ENCODE results near the gene ABLIM2.

DNA sequence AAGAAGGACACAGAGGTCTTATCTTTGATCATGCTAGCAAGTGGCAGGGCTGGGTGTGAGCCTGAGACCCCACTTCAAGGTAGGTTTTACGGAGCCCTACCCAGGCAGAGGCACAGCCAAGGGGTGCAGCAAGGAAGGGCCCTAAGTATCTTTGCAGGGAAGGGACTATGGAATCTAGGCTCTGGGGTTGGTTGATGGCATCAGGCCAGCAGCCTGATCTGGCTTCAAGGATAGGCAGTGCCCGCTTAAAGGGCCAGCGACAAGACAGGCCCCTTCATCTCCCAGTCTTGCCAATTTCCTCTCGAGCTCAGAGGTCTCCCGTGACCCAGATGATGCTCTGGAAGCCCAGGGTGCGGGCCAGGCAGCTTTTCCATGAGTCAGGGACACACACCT lies 5.8 kb downstream of the ABLIM2 start:
- TF ChIP-seq POLR2AphosphoS5 (IDR thresholded peaks at IDR 0.05): no peak
- no peak for TF ChIP-seq TAF1 (IDR thresholded peaks at IDR 0.05; ENCODE audit: low read depth)
- TF ChIP-seq, protein P1, sequence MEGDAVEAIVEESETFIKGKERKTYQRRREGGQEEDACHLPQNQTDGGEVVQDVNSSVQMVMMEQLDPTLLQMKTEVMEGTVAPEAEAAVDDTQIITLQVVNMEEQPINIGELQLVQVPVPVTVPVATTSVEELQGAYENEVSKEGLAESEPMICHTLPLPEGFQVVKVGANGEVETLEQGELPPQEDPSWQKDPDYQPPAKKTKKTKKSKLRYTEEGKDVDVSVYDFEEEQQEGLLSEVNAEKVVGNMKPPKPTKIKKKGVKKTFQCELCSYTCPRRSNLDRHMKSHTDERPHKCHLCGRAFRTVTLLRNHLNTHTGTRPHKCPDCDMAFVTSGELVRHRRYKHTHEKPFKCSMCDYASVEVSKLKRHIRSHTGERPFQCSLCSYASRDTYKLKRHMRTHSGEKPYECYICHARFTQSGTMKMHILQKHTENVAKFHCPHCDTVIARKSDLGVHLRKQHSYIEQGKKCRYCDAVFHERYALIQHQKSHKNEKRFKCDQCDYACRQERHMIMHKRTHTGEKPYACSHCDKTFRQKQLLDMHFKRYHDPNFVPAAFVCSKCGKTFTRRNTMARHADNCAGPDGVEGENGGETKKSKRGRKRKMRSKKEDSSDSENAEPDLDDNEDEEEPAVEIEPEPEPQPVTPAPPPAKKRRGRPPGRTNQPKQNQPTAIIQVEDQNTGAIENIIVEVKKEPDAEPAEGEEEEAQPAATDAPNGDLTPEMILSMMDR (IDR thresholded peaks at IDR 0.05; ENCODE audit: poor library complexity, severe bottlenecking): no peak
- TF ChIP-seq EP300 (conservative IDR thresholded peaks at IDR 0.05; ENCODE audit: poor library complexity, severe bottlenecking): no peak

Data from neural cell (in vitro differentiated cells).